ENCODE measurements around the gene ZNF490.
"Not testable (repeated sequence)": the region's sequence is repeated elsewhere in the genome, so short reads cannot be mapped to it uniquely, and the experiment has no call there.

Gene ZNF490

GRCh38 chr19:12649941-12650340 is 39.3 kb upstream of the ZNF490 start:
- Histone ChIP-seq H2BK15ac (replicated peaks; ENCODE audit: low read depth) (no peak overlapping the region), H3K4me1 (ENCODE audit: control insufficient read depth, low read depth, low read length) (no peaks in the 10 kb centered on the region), H3K18ac (ENCODE audit: low read length) (no peak overlapping the region), H4K8ac (ENCODE audit: low read depth, low read length) (no peak overlapping the region), H2BK120ac (ENCODE audit: low read depth, low read length) (no peak overlapping the region), H3K79me2 (ENCODE audit: control insufficient read depth, insufficient read depth, low read length) (no peaks in the 10 kb centered on the region), H3K4me3 (ENCODE audit: low read length) (no peak overlapping the region), H3K27ac (ENCODE audit: low read depth, low read length) (no peak overlapping the region), H2AK5ac (ENCODE audit: low read length) (no peak overlapping the region), H3K4ac (ENCODE audit: low read depth, low read length) (no peak overlapping the region), H3K56ac (ENCODE audit: low read length) (no peak overlapping the region), H3K79me1 (ENCODE audit: low read length) (no peaks in the 10 kb centered on the region), H3K23ac (ENCODE audit: low read length) (no peak overlapping the region), H3K27me3 (ENCODE audit: insufficient read depth, low read length, poor library complexity) (no peaks in the 10 kb centered on the region), H4K5ac (ENCODE audit: low read length) (no peak overlapping the region), H3K36me3 (ENCODE audit: control insufficient read depth, insufficient read depth, low read length) (no peaks in the 10 kb centered on the region), H3K4me2 (ENCODE audit: low read length) (no peak overlapping the region), H2BK5ac (ENCODE audit: low read length) (no peak overlapping the region), H3K9ac (ENCODE audit: low read length) (no peak overlapping the region)
- DNase-seq = no peak
- no CpG with 5 or more reads among the region's 10 CpGs for WGBS (ENCODE audit: extremely low coverage, insufficient coverage, low lambda C conversion rate)

GRCh38 chr19:12648088-12648487 is 37.5 kb upstream of the ZNF490 start:
- Histone ChIP-seq H3K23ac (ENCODE audit: low read length) (no peak overlapping the region), H4K8ac (ENCODE audit: low read depth, low read length) (no peak overlapping the region), H3K4ac (ENCODE audit: low read depth, low read length) (no peak overlapping the region), H3K4me3 (ENCODE audit: low read length) (no peak overlapping the region), H3K79me2 (ENCODE audit: control insufficient read depth, insufficient read depth, low read length) (no peaks in the 10 kb centered on the region), H3K36me3 (ENCODE audit: control insufficient read depth, insufficient read depth, low read length) (no peaks in the 10 kb centered on the region), H2BK120ac (ENCODE audit: low read depth, low read length) (no peak overlapping the region), H3K79me1 (ENCODE audit: low read length) (no peaks in the 10 kb centered on the region), H3K9ac (ENCODE audit: low read length) (no peak overlapping the region), H3K18ac (ENCODE audit: low read length) (no peak overlapping the region), H2BK15ac (replicated peaks; ENCODE audit: low read depth) (no peak overlapping the region), H3K56ac (ENCODE audit: low read length) (no peak overlapping the region), H4K5ac (ENCODE audit: low read length) (no peak overlapping the region), H2AK5ac (ENCODE audit: low read length) (no peak overlapping the region), H2BK5ac (ENCODE audit: low read length) (no peak overlapping the region), H3K27me3 (ENCODE audit: insufficient read depth, low read length, poor library complexity) (no peaks in the 10 kb centered on the region), H3K4me1 (ENCODE audit: control insufficient read depth, low read depth, low read length) (no peaks in the 10 kb centered on the region), H3K4me2 (ENCODE audit: low read length) (no peak overlapping the region), H3K27ac (ENCODE audit: low read depth, low read length) (no peak overlapping the region)
- no peak for DNase-seq
- WGBS (ENCODE audit: extremely low coverage, insufficient coverage, low lambda C conversion rate) = no CpG with 5 or more reads among the region's 29 CpGs

- no CpG with 5 or more reads among the region's 31 CpGs for WGBS (ENCODE audit: extremely low coverage, insufficient coverage, low lambda C conversion rate)
Observed at GRCh38 chr19:12647490-12648071, 37.0 kb upstream of the ZNF490 start.

GRCh38 chr19:12647047-12647446 is 36.4 kb upstream of the ZNF490 start:
- whole genome bisulfite sequencing (ENCODE audit: extremely low coverage, insufficient coverage, low lambda C conversion rate) = no CpG with 5 or more reads among the region's 8 CpGs
- H3K9ac ChIP-seq (ENCODE audit: low read length) = no peak overlapping the region

More at GRCh38 chr19:12647490-12648071, 37.0 kb upstream of the ZNF490 start:
- H3K56ac ChIP-seq (ENCODE audit: low read length) = no peak overlapping the region
- H3K27ac ChIP-seq (ENCODE audit: low read depth, low read length) = no peak overlapping the region
- no peak overlapping the region for H3K4me2 ChIP-seq (ENCODE audit: low read length)
- no peaks in the 10 kb centered on the region for H3K27me3 ChIP-seq (ENCODE audit: insufficient read depth, low read length, poor library complexity)
- no peak overlapping the region for H2BK15ac ChIP-seq (replicated peaks; ENCODE audit: low read depth)
- no peaks in the 10 kb centered on the region for H3K36me3 ChIP-seq (ENCODE audit: control insufficient read depth, insufficient read depth, low read length)
- no peak overlapping the region for H3K23ac ChIP-seq (ENCODE audit: low read length)
- H3K79me2 ChIP-seq (ENCODE audit: control insufficient read depth, insufficient read depth, low read length) = no peaks in the 10 kb centered on the region
- no peak overlapping the region for H3K4me3 ChIP-seq (ENCODE audit: low read length)
- no peak overlapping the region for H2AK5ac ChIP-seq (ENCODE audit: low read length)
- H4K5ac ChIP-seq (ENCODE audit: low read length) = no peak overlapping the region
- H3K9ac ChIP-seq (ENCODE audit: low read length) = no peak overlapping the region
- H3K4me1 ChIP-seq (ENCODE audit: control insufficient read depth, low read depth, low read length) = no peaks in the 10 kb centered on the region
- no peak overlapping the region for H2BK5ac ChIP-seq (ENCODE audit: low read length)
- H4K8ac ChIP-seq (ENCODE audit: low read depth, low read length) = no peak overlapping the region
- no peaks in the 10 kb centered on the region for H3K79me1 ChIP-seq (ENCODE audit: low read length)
- H2BK120ac ChIP-seq (ENCODE audit: low read depth, low read length) = no peak overlapping the region
- H3K4ac ChIP-seq (ENCODE audit: low read depth, low read length) = no peak overlapping the region
- H3K18ac ChIP-seq (ENCODE audit: low read length) = no peak overlapping the region
- peak; percentile 41 for DNase-seq

GRCh38 chr19:12646551-12646950 is 35.9 kb upstream of the ZNF490 start:
- H3K4ac ChIP-seq (ENCODE audit: low read depth, low read length) = no peak overlapping the region
- H3K36me3 ChIP-seq (ENCODE audit: control insufficient read depth, insufficient read depth, low read length) = no peaks in the 10 kb centered on the region
- no peaks in the 10 kb centered on the region for H3K4me1 ChIP-seq (ENCODE audit: control insufficient read depth, low read depth, low read length)
- H4K5ac ChIP-seq (ENCODE audit: low read length) = no peak overlapping the region
- H3K18ac ChIP-seq (ENCODE audit: low read length) = no peak overlapping the region
- H2AK5ac ChIP-seq (ENCODE audit: low read length) = no peak overlapping the region
- H3K27me3 ChIP-seq (ENCODE audit: insufficient read depth, low read length, poor library complexity) = no peaks in the 10 kb centered on the region
- no peak for DNase-seq
- H2BK15ac ChIP-seq (replicated peaks; ENCODE audit: low read depth) = no peak overlapping the region
- WGBS (ENCODE audit: extremely low coverage, insufficient coverage, low lambda C conversion rate) = no CpG with 5 or more reads among the region's 10 CpGs
- no peaks in the 10 kb centered on the region for H3K79me1 ChIP-seq (ENCODE audit: low read length)
- no peak overlapping the region for H3K56ac ChIP-seq (ENCODE audit: low read length)
- H3K79me2 ChIP-seq (ENCODE audit: control insufficient read depth, insufficient read depth, low read length) = no peaks in the 10 kb centered on the region
- H2BK5ac ChIP-seq (ENCODE audit: low read length) = no peak overlapping the region
- H3K4me2 ChIP-seq (ENCODE audit: low read length) = no peak overlapping the region
- no peak overlapping the region for H3K9ac ChIP-seq (ENCODE audit: low read length)
- H3K27ac ChIP-seq (ENCODE audit: low read depth, low read length) = no peak overlapping the region
- no peak overlapping the region for H3K23ac ChIP-seq (ENCODE audit: low read length)
- H2BK120ac ChIP-seq (ENCODE audit: low read depth, low read length) = no peak overlapping the region
- no peak overlapping the region for H4K8ac ChIP-seq (ENCODE audit: low read depth, low read length)
- H3K4me3 ChIP-seq (ENCODE audit: low read length) = no peak overlapping the region

More at GRCh38 chr19:12647047-12647446, 36.4 kb upstream of the ZNF490 start:
- H2BK5ac ChIP-seq (ENCODE audit: low read length) = no peak overlapping the region
- no peaks in the 10 kb centered on the region for H3K27me3 ChIP-seq (ENCODE audit: insufficient read depth, low read length, poor library complexity)
- no peak overlapping the region for H3K4me3 ChIP-seq (ENCODE audit: low read length)
- no peaks in the 10 kb centered on the region for H3K36me3 ChIP-seq (ENCODE audit: control insufficient read depth, insufficient read depth, low read length)
- no peak overlapping the region for H2BK120ac ChIP-seq (ENCODE audit: low read depth, low read length)
- H3K4ac ChIP-seq (ENCODE audit: low read depth, low read length) = no peak overlapping the region
- H3K79me1 ChIP-seq (ENCODE audit: low read length) = no peaks in the 10 kb centered on the region
- no peak overlapping the region for H3K56ac ChIP-seq (ENCODE audit: low read length)
- H3K79me2 ChIP-seq (ENCODE audit: control insufficient read depth, insufficient read depth, low read length) = no peaks in the 10 kb centered on the region
- no peak overlapping the region for H2AK5ac ChIP-seq (ENCODE audit: low read length)
- no peak for DNase-seq
- no peaks in the 10 kb centered on the region for H3K4me1 ChIP-seq (ENCODE audit: control insufficient read depth, low read depth, low read length)
- H3K27ac ChIP-seq (ENCODE audit: low read depth, low read length) = no peak overlapping the region
- no peak overlapping the region for H2BK15ac ChIP-seq (replicated peaks; ENCODE audit: low read depth)
- H3K4me2 ChIP-seq (ENCODE audit: low read length) = no peak overlapping the region
- no peak overlapping the region for H3K23ac ChIP-seq (ENCODE audit: low read length)
- H4K8ac ChIP-seq (ENCODE audit: low read depth, low read length) = no peak overlapping the region
- no peak overlapping the region for H3K18ac ChIP-seq (ENCODE audit: low read length)
- no peak overlapping the region for H4K5ac ChIP-seq (ENCODE audit: low read length)

- H3K36me3 ChIP-seq (ENCODE audit: control insufficient read depth, insufficient read depth, low read length); H3K18ac ChIP-seq (ENCODE audit: low read length); H4K8ac ChIP-seq (ENCODE audit: low read depth, low read length); DNase-seq; H3K79me2 ChIP-seq (ENCODE audit: control insufficient read depth, insufficient read depth, low read length); H3K27me3 ChIP-seq (ENCODE audit: insufficient read depth, low read length, poor library complexity); H4K5ac ChIP-seq (ENCODE audit: low read length); H3K4me2 ChIP-seq (ENCODE audit: low read length); H3K79me1 ChIP-seq (ENCODE audit: low read length); H3K56ac ChIP-seq (ENCODE audit: low read length); H3K9ac ChIP-seq (ENCODE audit: low read length); H2BK15ac ChIP-seq (replicated peaks; ENCODE audit: low read depth); H3K27ac ChIP-seq (ENCODE audit: low read depth, low read length); H3K4me3 ChIP-seq (ENCODE audit: low read length); H3K4ac ChIP-seq (ENCODE audit: low read depth, low read length); H2BK5ac ChIP-seq (ENCODE audit: low read length); H3K4me1 ChIP-seq (ENCODE audit: control insufficient read depth, low read depth, low read length); H3K23ac ChIP-seq (ENCODE audit: low read length); H2BK120ac ChIP-seq (ENCODE audit: low read depth, low read length); H2AK5ac ChIP-seq (ENCODE audit: low read length): not testable (repeated sequence)
- no CpG with 5 or more reads among the region's 14 CpGs for WGBS (ENCODE audit: extremely low coverage, insufficient coverage, low lambda C conversion rate)
Observed at GRCh38 chr19:12643716-12644115, 33.1 kb upstream of the ZNF490 start.
